Measurements from ENCODE around the gene MYBBP1A. TPM values are rescaled to one million over a fixed set of nuclear protein-coding genes. Genes with fewer than 3 reads are reported as not detected.

Gene MYBBP1A
- total and polyA plus RNA-seq, 2 of the 8 experiments (the other 6 are each of a cell fraction or from before 2014, with no cell fraction given): 46.8 to 151 TPM

DNA sequence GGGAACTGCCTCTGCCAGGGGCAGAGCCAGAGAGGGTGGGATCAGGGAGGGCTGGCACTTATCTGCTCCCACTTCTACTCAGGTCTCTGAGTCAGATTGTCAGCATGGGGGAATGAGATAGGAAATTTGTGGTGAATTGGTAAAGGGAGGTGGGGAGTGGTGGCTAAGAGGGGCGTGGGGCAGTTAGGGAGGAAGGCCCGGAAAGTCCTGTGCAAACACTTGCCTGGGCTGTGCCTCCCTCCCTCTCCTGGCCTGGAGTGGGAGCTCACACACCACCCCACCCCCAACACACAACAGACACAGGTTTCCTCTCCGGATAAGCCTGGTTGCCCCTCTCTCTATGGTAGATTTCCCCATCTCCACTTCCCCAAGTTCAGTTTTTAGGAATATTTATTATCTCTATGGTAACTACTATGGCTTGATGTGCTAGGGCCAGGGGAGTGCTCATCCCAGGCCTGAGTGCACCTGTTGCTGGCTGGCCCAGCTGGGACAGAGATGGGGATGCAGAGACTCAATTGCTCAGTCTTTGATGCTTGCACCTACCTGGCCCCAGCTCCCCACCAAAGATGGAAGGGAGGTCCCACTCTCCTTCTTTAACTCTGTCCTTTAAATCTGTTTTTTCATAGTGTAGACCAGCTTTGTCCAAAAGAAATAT lies 53.8 kb downstream of the MYBBP1A start:
- Histone ChIP-seq H2AK5ac (ENCODE audit: low read depth, low read length) (no peak overlapping the region), H3K23ac (ENCODE audit: insufficient read length) (no peak overlapping the region), H3K4me2 (ENCODE audit: insufficient read depth in 1 of 2, low read depth in 2 of 2, low read length in 2 of 2) (no peak overlapping the region), H4K5ac (ENCODE audit: insufficient read length, low read depth, low read length) (no peak overlapping the region), H3K4me3 (ENCODE audit: extremely low read depth in 1 of 4, insufficient read depth in 2 of 4, low read depth in 3 of 4, low read length in 4 of 4) (no peak overlapping the region), H2BK20ac (ENCODE audit: low read length) (no peak overlapping the region), H3K27me3 (replicated peaks in 1 of 4; ENCODE audit: control insufficient read depth in 3 of 4, extremely low read depth in 1 of 4, insufficient read depth in 3 of 4, low read length in 3 of 4) (peaks cover 23 to 47% (median 43%) of the 10 kb centered on the region in 4 experiments), H3K79me2 (ENCODE audit: control insufficient read depth in 1 of 2, insufficient read depth in 2 of 2, low read length in 2 of 2) (no peaks in the 10 kb centered on the region), H3K56ac (replicated peaks; ENCODE audit: insufficient read length, low read depth, low read length) (no peak overlapping the region), H2BK12ac (ENCODE audit: low read depth, low read length) (no peak overlapping the region), H2BK15ac (ENCODE audit: low read length) (no peak overlapping the region), H3K4me1 (replicated peaks in 1 of 4; ENCODE audit: control insufficient read depth in 3 of 4, insufficient read depth in 4 of 4, low read length in 3 of 4) (peaks cover 0 to 13% (median 8%) of the 10 kb centered on the region in 4 experiments; a peak in 4 of 7 replicates), H3K36me3 (ENCODE audit: control insufficient read depth in 2 of 4, insufficient read depth in 4 of 4, low read length in 3 of 4) (no peaks in the 10 kb centered on the region), H4K20me1 (replicated peaks in 1 of 2; ENCODE audit: control insufficient read depth in 1 of 2, insufficient read depth in 2 of 2, low read length in 2 of 2) (peaks cover 0 to 5% of the 10 kb centered on the region in 2 experiments), H4K8ac (ENCODE audit: extremely low read depth, insufficient read depth, low read length) (no peak overlapping the region), H3K27ac (ENCODE audit: low read depth, low read length) (no peak overlapping the region), H2BK120ac (replicated peaks; ENCODE audit: low read depth, low read length) (no peak overlapping the region), H3K79me1 (ENCODE audit: low read depth, low read length) (no peaks in the 10 kb centered on the region), H3K18ac (ENCODE audit: extremely low read depth, low read length) (no peak overlapping the region), H3K9me3 (ENCODE audit: insufficient read depth in 2 of 2, low read depth in 1 of 2, low read length in 1 of 2) (no peaks in the 10 kb centered on the region), H2AFZ (ENCODE audit: low read length) (no peak overlapping the region), H3K14ac (ENCODE audit: insufficient read length) (no peak overlapping the region), H3K9ac (replicated peaks in 1 of 4; ENCODE audit: extremely low read depth in 1 of 4, low read depth in 3 of 4, low read length in 3 of 4) (no peak overlapping the region), H4K91ac (replicated peaks; ENCODE audit: insufficient read length, low read length) (no peak overlapping the region), H3K23me2 (ENCODE audit: low read depth, low read length) (peaks cover 16% of the 10 kb centered on the region; the same call in 1 of the 2 replicates), H3K4ac (replicated peaks; ENCODE audit: insufficient read length, low read depth, low read length) (no peak overlapping the region), H2BK5ac (ENCODE audit: low read depth, low read length) (no peak overlapping the region)
- DNase-seq (ENCODE audit: low read depth in 1 of 2, low spot score in 2 of 2) (no peak), FAIRE-seq (no peak)
- ChIA-PET POLR2A (ENCODE audit: partially characterized antibody) (interaction anchor here (0.6 to 2.3 kb wide), 2 partner anchors 33 to 356 kb away, joined by 3 to 4 read pairs; no protein-coding TSS in a partner anchor), CTCF (ENCODE audit: partially characterized antibody) (interaction anchor here (0.7 to 3.0 kb wide), 8 partner anchors 9 to 197 kb away, joined by 3 to 14 read pairs (median 4); no protein-coding TSS in a partner anchor)
- WGBS, 2 experiments (ENCODE audit: extremely low coverage in 1 of 2, insufficient coverage in 1 of 2, insufficient read length in 1 of 2, insufficient replicate concordance in 2 of 2, low coverage in 1 of 2, low lambda C conversion rate in 2 of 2, missing lambda C conversion rate in 1 of 2): 72% methylated on average over 3 of the region's 3 CpGs; no CpG with 5 or more reads in 1 of the 2 experiments
- no peak for TF ChIP-seq RNF2 (IDR thresholded peaks at IDR 0.05; ENCODE audit: borderline replicate concordance, low read depth, low read length, missing control alignments, poor library complexity, severe bottlenecking)
- TF ChIP-seq HDAC2 (IDR thresholded peaks at IDR 0.05; ENCODE audit: borderline replicate concordance in 1 of 2, low read depth in 2 of 2, low read length in 2 of 2): no peak
- no peak for TF ChIP-seq POU5F1 (IDR thresholded peaks at IDR 0.05; ENCODE audit: low read depth, low read length)
- TF ChIP-seq, protein P1, sequence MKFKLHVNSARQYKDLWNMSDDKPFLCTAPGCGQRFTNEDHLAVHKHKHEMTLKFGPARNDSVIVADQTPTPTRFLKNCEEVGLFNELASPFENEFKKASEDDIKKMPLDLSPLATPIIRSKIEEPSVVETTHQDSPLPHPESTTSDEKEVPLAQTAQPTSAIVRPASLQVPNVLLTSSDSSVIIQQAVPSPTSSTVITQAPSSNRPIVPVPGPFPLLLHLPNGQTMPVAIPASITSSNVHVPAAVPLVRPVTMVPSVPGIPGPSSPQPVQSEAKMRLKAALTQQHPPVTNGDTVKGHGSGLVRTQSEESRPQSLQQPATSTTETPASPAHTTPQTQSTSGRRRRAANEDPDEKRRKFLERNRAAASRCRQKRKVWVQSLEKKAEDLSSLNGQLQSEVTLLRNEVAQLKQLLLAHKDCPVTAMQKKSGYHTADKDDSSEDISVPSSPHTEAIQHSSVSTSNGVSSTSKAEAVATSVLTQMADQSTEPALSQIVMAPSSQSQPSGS (IDR thresholded peaks at IDR 0.05; ENCODE audit: low read length): no peak
- TF ChIP-seq JUND (IDR thresholded peaks at IDR 0.05; ENCODE audit: low read length): no peak
- no peak for TF ChIP-seq MAFK (IDR thresholded peaks at IDR 0.05; ENCODE audit: low read depth, low read length)
- no peak for TF ChIP-seq EGR1 (IDR thresholded peaks at IDR 0.05; ENCODE audit: borderline replicate concordance, low read depth, low read length)
- TF ChIP-seq SP4 (IDR thresholded peaks at IDR 0.05; ENCODE audit: low read length): no peak
- TF ChIP-seq TCF12 (IDR thresholded peaks at IDR 0.05; ENCODE audit: low read depth, low read length): no peak
